Muscle of leg (tissue), 11 donors: Measurements from ENCODE around the gene RAB11FIP4. TPM values are rescaled to one million over a fixed set of nuclear protein-coding genes. Genes with fewer than 3 reads are reported as not detected.

ENCODE experiments used
- DNase-seq: peaks from one replicate; pipeline ENCODE4 v3.0.0; 2013
- H3K27ac ChIP-seq: one replicate; pipeline ENCODE4 v1.5.1; 2013; ENCODE audit warnings: mild to moderate bottlenecking, low read length, control low read depth
- H3K27me3 ChIP-seq: one replicate; pipeline ENCODE4 v1.6.1; 2013; ENCODE audit warnings: low read length; ENCODE audit not compliant: control insufficient read depth, insufficient read depth
- H3K36me3 ChIP-seq: one replicate; pipeline ENCODE4 v1.6.1; 2013; ENCODE audit warnings: low read length; ENCODE audit not compliant: control insufficient read depth, insufficient read depth
- H3K4me1 ChIP-seq: one replicate; pipeline ENCODE4 v1.6.1; 2013; ENCODE audit warnings: low read length; ENCODE audit not compliant: control insufficient read depth, insufficient read depth
- H3K4me3 ChIP-seq: one replicate; pipeline ENCODE4 v1.5.1; 2013; ENCODE audit warnings: low read length, control low read depth
- H3K9me3 ChIP-seq: replicated peaks from 2 replicates; pipeline ENCODE4 v1.6.1; 2013; ENCODE audit warnings: low read depth, low read length; ENCODE audit not compliant: control insufficient read depth
- WGBS: methylation state at CpG from one replicate; pipeline ENCODE4 v1.1.5; 2013; ENCODE audit warnings: missing lambda C conversion rate; ENCODE audit not compliant: insufficient coverage; 5-methylcytosine and 5-hydroxymethylcytosine counted together
- polyA plus RNA-seq, 8 donors: library from polyadenylated mRNA; unstranded; fragments of 120-200 nt; gene quantifications; one replicate each; pipeline versions ENCODE4 v1.2.1 to v1.2.3, GENCODE V29; 2013; ENCODE audit warnings: inconsistent platforms in 1 of 8, low replicate concordance in 1 of 8; ENCODE audit not compliant: insufficient read length in 8 of 8, insufficient read depth in 1 of 8
- total RNA-seq: library from RNA; stranded (reverse); fragments of 120-200 nt; gene quantifications from one replicate; pipeline ENCODE4 v1.2.4, GENCODE V29; 2013

The RAB11FIP4 gene
- total and polyA plus RNA-seq, 9 donors = 0.28 to 1.6 (median 0.89) TPM

DNA sequence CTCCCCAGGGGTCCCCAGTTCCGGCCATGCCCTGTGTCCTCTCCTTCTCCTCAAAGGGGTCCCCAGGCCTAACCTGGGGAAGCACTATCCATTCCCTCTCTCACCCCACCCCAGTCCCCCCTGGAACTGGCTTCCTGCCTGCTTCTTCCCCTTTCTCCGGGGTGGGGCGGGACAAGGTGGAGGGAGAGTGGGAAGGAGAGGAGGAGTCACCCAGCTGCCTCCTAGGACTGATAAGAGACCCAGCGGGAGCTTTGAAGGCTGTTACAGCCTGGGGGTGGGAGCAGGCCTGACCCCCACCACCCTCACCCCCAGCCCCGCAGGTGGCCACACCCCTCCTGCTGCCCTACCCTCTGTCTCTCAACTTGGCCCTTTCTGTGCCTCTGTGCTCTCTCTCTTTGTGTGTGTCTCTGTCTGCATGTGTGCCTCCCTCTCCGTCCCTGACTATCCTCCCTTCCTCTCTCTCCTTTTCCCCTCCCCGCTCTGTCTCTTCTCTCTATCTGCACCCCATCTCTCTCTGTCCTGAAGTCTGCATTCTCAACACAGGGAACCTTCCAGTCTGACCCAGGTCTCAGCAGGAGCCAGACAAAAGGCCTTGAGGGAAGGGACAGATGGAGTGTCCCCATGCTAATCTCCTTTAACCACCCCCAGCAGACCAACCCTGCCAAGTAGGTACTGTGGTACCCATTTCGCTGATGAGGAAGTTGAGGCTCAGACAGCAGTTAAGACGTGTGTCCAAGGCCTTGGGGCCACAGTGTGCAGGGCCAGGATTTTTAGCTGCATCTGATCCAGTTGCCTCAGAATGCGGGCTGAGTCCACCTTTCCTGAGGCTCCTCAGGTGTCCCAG, 66.1 kb downstream of the RAB11FIP4 start:
- H3K9me3 ChIP-seq = no peaks in the 10 kb centered on the region
- 83% methylated on average over 7 of the region's 10 CpGs for WGBS
- H3K27ac ChIP-seq = no peak overlapping the region
- H3K36me3 ChIP-seq = no peaks in the 10 kb centered on the region
- peaks cover 3% of the 10 kb centered on the region for H3K4me1 ChIP-seq
- H3K4me3 ChIP-seq = no peak overlapping the region
- DNase-seq = no peak
- no peaks in the 10 kb centered on the region for H3K27me3 ChIP-seq

DNA sequence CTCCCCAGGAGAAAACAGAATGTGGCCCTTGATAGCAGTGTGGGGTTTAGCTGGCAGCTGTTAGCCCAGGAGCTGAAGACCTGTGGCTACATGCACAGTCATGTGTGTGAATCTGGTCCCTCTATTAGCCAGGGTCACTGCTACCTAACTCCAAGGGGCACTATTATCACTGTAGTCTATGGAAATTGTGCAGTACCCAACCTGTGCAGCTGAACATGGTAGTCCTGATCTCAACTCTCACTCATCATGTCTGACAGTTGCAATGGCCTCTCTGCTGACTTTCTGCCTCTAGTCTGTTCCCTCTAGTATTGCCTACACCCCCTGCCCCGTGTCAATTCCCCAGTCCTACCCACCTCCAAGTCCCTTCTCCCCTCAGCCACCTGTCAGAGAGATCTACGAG, 67.4 kb downstream of the RAB11FIP4 start:
- Histone ChIP-seq H3K4me1 (peaks cover 6% of the 10 kb centered on the region), H3K4me3 (no peak overlapping the region), H3K36me3 (no peaks in the 10 kb centered on the region), H3K9me3 (no peaks in the 10 kb centered on the region), H3K27ac (no peak overlapping the region), H3K27me3 (no peaks in the 10 kb centered on the region)
- WGBS = 63% methylated on average over 1 of the region's 2 CpGs
- DNase-seq = no peak

DNA sequence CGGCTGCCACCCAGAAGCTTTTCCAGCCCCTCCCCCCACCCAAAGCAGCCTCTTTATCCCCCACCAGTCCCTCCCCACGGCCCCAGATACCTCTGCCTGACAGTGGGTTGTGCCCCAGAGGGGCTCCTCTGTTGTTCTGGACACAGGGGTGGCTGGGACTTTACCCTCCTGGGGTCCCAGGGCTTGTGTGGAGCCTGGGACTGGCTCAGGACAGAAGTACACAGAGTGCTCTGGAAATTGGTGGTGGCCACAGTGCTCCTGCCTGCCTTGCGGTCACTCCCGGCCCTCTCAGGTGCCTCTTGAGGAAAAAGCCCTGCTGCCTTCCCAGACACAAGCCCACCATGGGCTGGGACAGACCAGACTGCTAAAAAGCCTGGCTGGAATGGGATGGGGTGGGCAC, 68.2 kb downstream of the RAB11FIP4 start:
- Histone ChIP-seq H3K27ac (no peak overlapping the region), H3K27me3 (no peaks in the 10 kb centered on the region), H3K4me3 (no peak overlapping the region), H3K36me3 (no peaks in the 10 kb centered on the region), H3K9me3 (no peaks in the 10 kb centered on the region), H3K4me1 (peaks cover 10% of the 10 kb centered on the region)
- WGBS = 46% methylated on average over 3 of the region's 4 CpGs
- DNase-seq = no peak

DNA sequence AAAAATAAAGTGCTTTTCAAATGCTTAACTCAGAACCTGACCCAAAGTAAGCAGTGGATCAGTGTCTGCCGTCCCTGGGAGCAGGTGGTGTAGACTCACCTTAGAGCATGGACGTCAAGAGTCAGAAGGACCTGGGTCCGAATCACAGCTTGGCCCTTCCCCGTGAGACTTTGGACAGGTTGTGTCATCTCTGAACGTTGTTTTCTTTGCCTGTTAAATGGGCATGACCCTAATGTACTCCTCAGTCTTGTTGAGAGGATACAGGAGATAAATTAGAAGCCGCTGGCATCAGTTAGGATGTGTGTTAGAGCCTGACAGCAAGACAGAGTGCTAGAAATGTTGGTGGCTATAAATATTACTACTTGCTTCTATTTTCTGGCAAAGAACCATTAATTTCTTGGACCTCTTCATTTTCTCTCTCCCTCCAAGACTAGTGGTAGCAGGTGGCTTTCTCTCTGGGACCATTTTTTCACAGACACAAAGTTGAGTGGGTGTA, 68.8 kb downstream of the RAB11FIP4 start:
- no peak for DNase-seq
- Histone ChIP-seq H3K27me3 (no peaks in the 10 kb centered on the region), H3K4me3 (no peak overlapping the region), H3K9me3 (no peaks in the 10 kb centered on the region), H3K4me1 (peaks cover 10% of the 10 kb centered on the region), H3K27ac (no peak overlapping the region), H3K36me3 (no peaks in the 10 kb centered on the region)
- WGBS = 74% methylated on average over 4 of the region's 6 CpGs

DNA sequence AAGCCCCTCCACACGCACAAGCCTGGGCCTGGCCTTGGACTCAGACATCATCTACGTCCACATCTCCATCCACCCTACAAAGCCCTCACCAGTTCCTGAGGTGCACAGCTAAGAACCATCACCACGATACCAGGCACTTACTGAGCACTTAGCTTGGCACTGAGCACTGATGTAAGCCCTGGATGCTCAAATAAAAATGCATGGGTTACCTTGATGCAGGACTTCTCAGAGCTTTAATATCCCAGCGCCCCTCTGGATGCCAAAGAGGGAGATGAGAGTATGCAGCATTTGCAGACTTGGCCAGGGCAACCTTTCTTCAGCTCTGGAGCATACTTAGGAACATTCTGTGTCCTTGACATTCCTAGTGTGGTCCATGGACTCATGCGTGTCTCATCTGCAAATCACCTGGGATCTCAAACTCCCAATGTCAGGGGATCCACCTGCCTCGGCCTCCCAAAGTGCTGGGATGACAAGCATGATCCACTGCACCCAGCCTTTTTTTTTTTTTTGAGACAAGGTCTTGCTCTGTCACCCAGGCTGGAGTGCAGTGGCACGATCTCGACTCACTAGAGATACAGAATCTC, 69.8 kb downstream of the RAB11FIP4 start:
- Histone ChIP-seq H3K27ac (no peak overlapping the region), H3K4me1 (peaks cover 11% of the 10 kb centered on the region), H3K36me3 (no peaks in the 10 kb centered on the region), H3K4me3 (no peak overlapping the region), H3K27me3 (no peaks in the 10 kb centered on the region), H3K9me3 (no peaks in the 10 kb centered on the region)
- no peak for DNase-seq
- WGBS = 87% methylated on average over 8 of the region's 8 CpGs

DNA sequence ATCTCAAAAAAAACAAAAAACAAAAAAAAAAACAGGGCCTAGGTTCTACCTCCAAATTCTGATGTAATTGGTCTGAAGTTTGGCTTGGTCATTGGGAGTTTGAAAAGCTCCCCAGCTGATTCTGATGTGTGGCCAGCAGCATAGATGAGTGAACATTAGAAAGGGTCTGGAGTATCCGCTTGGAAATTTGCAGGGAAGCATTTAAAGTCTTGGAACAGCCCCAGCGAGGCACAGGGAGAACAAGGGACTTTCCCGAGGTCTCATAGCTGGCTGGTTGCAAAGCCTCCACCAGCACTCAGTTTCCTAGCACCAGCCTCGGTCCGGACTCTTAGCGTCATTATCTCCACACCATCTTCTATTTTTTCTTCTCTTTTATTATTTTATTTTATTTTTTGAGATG, 70.8 kb downstream of the RAB11FIP4 start:
- Histone ChIP-seq H3K9me3 (no peaks in the 10 kb centered on the region), H3K27ac (no peak overlapping the region), H3K4me1 (peaks cover 14% of the 10 kb centered on the region), H3K4me3 (no peak overlapping the region), H3K27me3 (no peaks in the 10 kb centered on the region), H3K36me3 (no peaks in the 10 kb centered on the region)
- 19% methylated on average over 3 of the region's 6 CpGs for WGBS
- peak; percentile 33 for DNase-seq

DNA sequence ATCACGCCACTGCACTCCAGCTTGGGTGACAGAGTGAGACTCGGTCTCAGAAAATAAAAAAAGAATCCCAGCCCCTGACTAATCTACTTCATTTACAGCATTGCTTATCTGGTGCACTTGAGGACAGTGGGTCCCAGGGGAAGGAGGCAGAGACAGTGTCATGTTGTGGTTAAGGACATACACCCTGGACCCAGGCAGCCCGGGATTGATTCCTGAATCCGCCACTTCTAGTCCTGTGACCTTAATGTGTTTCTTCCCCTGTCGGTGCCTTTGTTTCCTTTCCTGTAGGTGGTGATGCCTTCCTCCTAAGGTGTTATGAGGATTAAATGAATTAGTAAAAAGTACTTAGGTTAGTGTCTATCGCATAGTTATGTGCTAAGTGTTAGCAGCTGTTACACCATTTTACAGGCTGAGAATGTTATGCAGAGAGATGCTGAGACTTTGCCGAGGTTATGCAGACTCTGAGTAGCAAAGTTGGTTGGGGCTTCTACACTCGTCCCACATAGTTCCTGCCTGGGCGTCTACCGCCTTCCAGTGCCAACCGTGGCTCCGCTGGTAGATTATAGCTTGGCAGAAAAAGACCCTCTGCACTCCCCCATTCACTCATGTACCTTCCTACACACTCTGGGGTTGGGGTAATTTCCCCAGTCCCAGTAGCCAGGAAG, 74.8 kb downstream of the RAB11FIP4 start:
- DNase-seq = no peak
- H3K27me3 ChIP-seq = no peaks in the 10 kb centered on the region
- 54% methylated on average over 4 of the region's 12 CpGs for WGBS
- no peak overlapping the region for H3K27ac ChIP-seq
- H3K9me3 ChIP-seq = no peaks in the 10 kb centered on the region
- peaks cover 22% of the 10 kb centered on the region for H3K4me1 ChIP-seq
- no peak overlapping the region for H3K4me3 ChIP-seq
- H3K36me3 ChIP-seq = no peaks in the 10 kb centered on the region

DNA sequence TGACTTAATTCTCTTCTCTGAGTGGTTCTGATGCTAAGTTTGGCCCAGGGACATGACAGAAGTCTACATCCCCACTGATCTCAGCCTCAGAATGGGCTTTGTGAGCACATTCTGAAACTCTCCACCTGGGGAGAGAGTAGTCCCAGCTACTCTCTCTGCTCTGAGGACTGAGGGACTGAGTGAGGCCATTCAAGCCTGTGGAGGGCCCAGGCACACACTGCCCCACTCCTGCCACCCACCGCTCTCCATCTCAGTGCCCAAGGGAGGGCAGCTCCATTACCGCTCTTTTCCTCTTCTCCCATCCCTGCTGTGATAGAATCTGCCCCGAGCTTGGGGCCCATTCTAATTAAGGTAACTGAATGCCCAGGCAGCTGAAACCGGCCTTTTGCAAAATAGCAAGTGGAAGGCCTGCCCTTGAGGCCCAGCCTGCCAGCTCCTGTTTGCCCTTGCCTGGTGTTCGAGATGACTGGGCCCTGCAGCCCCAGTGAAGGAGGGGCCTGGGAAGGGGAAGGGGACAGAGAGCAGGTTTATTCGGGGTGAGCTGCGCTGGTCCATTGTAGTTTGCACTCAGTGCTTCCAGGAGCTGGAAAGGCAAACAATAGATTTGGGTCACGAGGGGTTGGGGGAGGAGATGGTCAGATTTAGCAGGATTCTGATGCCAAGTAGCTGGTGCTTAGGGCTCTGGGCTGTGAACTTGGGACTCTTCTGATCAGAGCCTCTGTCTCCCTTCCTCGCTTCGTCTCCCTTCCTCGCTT, 76.2 kb downstream of the RAB11FIP4 start:
- no peak for DNase-seq
- Histone ChIP-seq H3K9me3 (no peaks in the 10 kb centered on the region), H3K4me1 (peaks cover 22% of the 10 kb centered on the region), H3K36me3 (no peaks in the 10 kb centered on the region), H3K4me3 (no peak overlapping the region), H3K27me3 (no peaks in the 10 kb centered on the region), H3K27ac (no peak overlapping the region)
- WGBS = 57% methylated on average over 7 of the region's 11 CpGs

DNA sequence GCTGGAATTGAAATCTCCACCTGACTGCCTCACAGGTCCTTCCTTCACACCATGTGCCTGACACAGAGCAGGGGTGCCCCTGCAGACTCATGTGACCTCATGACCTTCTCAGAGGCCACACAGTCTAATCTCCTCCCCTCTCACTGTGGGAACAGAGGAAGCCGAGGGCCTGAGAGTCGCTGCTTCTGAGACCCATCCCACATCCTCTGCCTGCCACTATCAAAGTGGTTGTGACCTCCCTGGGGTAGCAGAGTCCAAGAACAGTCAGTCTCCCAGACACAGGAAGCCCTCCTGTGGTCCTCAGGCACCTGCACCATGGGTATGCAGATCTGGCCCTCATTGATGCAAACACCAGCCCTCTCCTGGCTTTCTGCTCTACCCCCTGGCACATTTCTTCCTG, 78.5 kb downstream of the RAB11FIP4 start:
- peaks cover 5% of the 10 kb centered on the region for H3K27me3 ChIP-seq
- no peak for DNase-seq
- H3K27ac ChIP-seq = no peak overlapping the region
- H3K9me3 ChIP-seq = no peaks in the 10 kb centered on the region
- H3K4me3 ChIP-seq = no peak overlapping the region
- no peaks in the 10 kb centered on the region for H3K36me3 ChIP-seq
- peaks cover 12% of the 10 kb centered on the region for H3K4me1 ChIP-seq
- 44% methylated on average over 2 of the region's 2 CpGs for WGBS

DNA sequence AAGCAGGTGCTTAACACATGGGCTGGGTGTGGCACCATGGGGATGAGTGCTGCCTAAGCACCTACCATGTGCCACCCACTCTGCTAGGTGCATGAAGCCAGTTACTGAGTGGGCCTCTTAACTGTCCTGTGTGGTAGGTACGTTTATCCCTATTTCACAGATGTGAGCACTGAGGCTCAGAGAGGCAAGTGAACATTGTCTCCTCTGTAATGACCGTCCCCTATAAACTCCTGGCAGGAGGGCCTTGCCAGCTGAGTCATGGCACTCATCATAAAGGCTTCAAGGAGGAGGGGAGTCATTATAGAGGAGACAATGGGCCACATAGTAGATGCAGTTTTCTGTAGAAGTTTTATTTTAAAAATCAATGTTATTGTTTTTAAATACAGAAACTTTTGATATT, 79.1 kb downstream of the RAB11FIP4 start:
- H3K27ac ChIP-seq = no peak overlapping the region
- H3K36me3 ChIP-seq = no peaks in the 10 kb centered on the region
- no peak for DNase-seq
- no peak overlapping the region for H3K4me3 ChIP-seq
- H3K27me3 ChIP-seq = peaks cover 5% of the 10 kb centered on the region
- H3K4me1 ChIP-seq = peaks cover 12% of the 10 kb centered on the region
- no peaks in the 10 kb centered on the region for H3K9me3 ChIP-seq
- 100% methylated on average over 1 of the region's 2 CpGs for WGBS
